GM12865 (cell line): ENCODE results near the gene AACS.

ENCODE experiments used
- DNase-seq: peaks from one replicate; pipeline ENCODE4 v3.0.0; 2010; ENCODE audit warnings: low read depth
- H3K4me3 ChIP-seq: 2 replicates; pipeline ENCODE4 v1.5.1; 2011; ENCODE audit warnings: mild to moderate bottlenecking, low read depth, low read length, control low read depth
- CTCF ChIP-seq: IDR thresholded peaks from 2 replicates; pipeline ENCODE4 v1.5.1; 2011; ENCODE audit warnings: low read length, control low read depth, low read depth, inconsistent platforms; ENCODE audit not compliant: insufficient read depth; ENCODE audit errors: missing control alignments

AACS gene

GRCh38 chr12:125186471-125187147 is 121.4 kb downstream of the AACS start:
- no peak overlapping the region for H3K4me3 ChIP-seq
- DNase-seq, result no peak
- TF ChIP-seq CTCF, result no peak

GRCh38 chr12:125187148-125187745 is 122.0 kb downstream of the AACS start:
- TF ChIP-seq CTCF, result no peak
- DNase-seq, result no peak
- H3K4me3 ChIP-seq, result no peak overlapping the region

- no peak for DNase-seq
- TF ChIP-seq CTCF, result no peak
- H3K4me3 ChIP-seq, result no peak overlapping the region
Measured at GRCh38 chr12:125187780-125188741, 122.8 kb downstream of the AACS start.

GRCh38 chr12:125189015-125189414 is 123.8 kb downstream of the AACS start:
- DNase-seq, result no peak
- no peak overlapping the region for H3K4me3 ChIP-seq
- no peak for TF ChIP-seq CTCF

- H3K4me3 ChIP-seq, result no peak overlapping the region
Measured at GRCh38 chr12:125189502-125189901, 124.3 kb downstream of the AACS start.

More at GRCh38 chr12:125189502-125189901, 124.3 kb downstream of the AACS start:
- TF ChIP-seq CTCF, result no peak
- DNase-seq, result no peak
